Subcutaneous abdominal adipose tissue (tissue), 5 donors: ENCODE results near the gene PRAMEF15.
"Not testable (repeated sequence)": the region's sequence is repeated elsewhere in the genome, so short reads cannot be mapped to it uniquely, and the experiment has no call there.

Source experiments
- H3K27ac ChIP-seq: one replicate; pipeline ENCODE4 v1.7.0; 2013; ENCODE audit warnings: low read depth, mild to moderate bottlenecking, inconsistent platforms, low read length, moderate library complexity
- H3K27me3 ChIP-seq, 5 donors: one replicate each; pipeline ENCODE4 v1.7.0; 2013; ENCODE audit warnings: low read length in 5 of 5, inconsistent platforms in 1 of 5; ENCODE audit not compliant: control insufficient read depth in 5 of 5, insufficient read depth in 4 of 5
- H3K36me3 ChIP-seq, 5 donors: one replicate each; pipeline ENCODE4 v1.7.0; 2013; ENCODE audit warnings: low read length in 5 of 5; ENCODE audit not compliant: control insufficient read depth in 5 of 5, insufficient read depth in 5 of 5
- H3K4me1 ChIP-seq, 5 donors: one replicate each; pipeline ENCODE4 v1.7.0; 2013; ENCODE audit warnings: low read length in 5 of 5, mild to moderate bottlenecking in 3 of 5, moderate library complexity in 1 of 5; ENCODE audit not compliant: control insufficient read depth in 5 of 5, insufficient read depth in 5 of 5
- H3K4me3 ChIP-seq, 5 donors: one replicate each; pipeline ENCODE4 v1.7.0; 2013; ENCODE audit warnings: low read length in 5 of 5, low read depth in 1 of 5
- H3K9ac ChIP-seq, 5 donors: one replicate each; pipeline ENCODE4 v1.7.0; 2013; ENCODE audit warnings: low read length in 5 of 5, mild to moderate bottlenecking in 4 of 5, moderate library complexity in 3 of 5
- H3K9me3 ChIP-seq, 5 donors: one replicate each; pipeline ENCODE4 v1.7.0; 2013; ENCODE audit warnings: low read length in 5 of 5; ENCODE audit not compliant: control insufficient read depth in 5 of 5
- donor health status: healthy.
- donor health status: healthy.
- donor health status: healthy.
- donor health status: healthy.
- donor health status: healthy.

PRAMEF15 gene

DNA sequence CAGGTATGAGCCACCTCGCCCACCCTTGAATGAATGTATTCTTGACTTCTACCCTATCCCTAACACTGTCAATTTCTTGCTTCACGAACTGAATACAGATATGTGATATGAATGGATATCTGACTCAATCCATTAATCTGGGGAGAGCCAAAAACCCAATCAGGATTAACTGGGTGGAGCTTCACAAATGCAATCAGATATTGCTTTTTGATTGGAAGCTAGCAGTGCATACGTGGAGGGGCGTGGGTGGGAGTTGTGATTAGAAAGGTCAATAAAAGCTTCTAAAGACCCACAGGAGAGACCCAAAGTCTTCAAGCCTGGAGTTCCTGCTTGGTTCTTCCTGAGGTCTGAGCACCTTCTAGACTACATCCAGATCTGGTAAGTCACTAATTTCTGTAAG lies at the start of gene PRAMEF15:
Gene PRAMEF15 (plus strand): TSS at position 301 of the 400 bp plus-strand sequence. CDS start 2,827 bp downstream, outside the sequence.
- H3K27ac ChIP-seq, H3K4me3 ChIP-seq, H3K4me1 ChIP-seq, H3K27me3 ChIP-seq, H3K9me3 ChIP-seq, H3K36me3 ChIP-seq, H3K9ac ChIP-seq: not testable (repeated sequence)

- H3K9ac ChIP-seq, H3K4me1 ChIP-seq, H3K9me3 ChIP-seq, H3K36me3 ChIP-seq, H3K27ac ChIP-seq, H3K4me3 ChIP-seq, H3K27me3 ChIP-seq: not testable (repeated sequence)
Measured at GRCh38 chr1:13277016-13277415, 38.4 kb upstream of the PRAMEF15 start.

- H3K27me3 ChIP-seq, H3K4me3 ChIP-seq, H3K27ac ChIP-seq, H3K4me1 ChIP-seq, H3K36me3 ChIP-seq, H3K9ac ChIP-seq, H3K9me3 ChIP-seq: not testable (repeated sequence)
Measured at GRCh38 chr1:13279617-13280016, 35.8 kb upstream of the PRAMEF15 start.

DNA sequence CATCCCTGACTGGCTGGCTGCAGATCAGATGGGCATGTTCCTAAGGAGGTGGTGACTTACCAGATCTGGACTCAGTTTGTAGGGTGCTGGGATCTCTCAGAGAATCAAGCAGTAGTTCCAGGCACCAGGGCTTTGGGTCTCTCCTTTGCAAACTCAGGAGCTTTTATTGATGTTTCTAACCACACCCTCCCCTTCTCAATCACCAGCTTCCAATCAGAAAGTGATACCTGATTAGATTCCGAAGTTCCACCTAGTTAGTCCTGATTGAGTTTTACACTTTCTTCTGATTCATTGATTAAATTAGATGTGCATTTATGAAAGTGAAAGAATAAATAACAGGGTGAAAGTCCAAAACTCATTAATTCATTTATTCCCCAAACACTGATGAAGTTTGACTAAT lies 30.3 kb upstream of the PRAMEF15 start, which contains the start of gene PRAMEF8:
Gene PRAMEF8 (minus strand): TSS at position 101 of the 400 bp plus-strand sequence. CDS start 1,046 bp downstream, outside the sequence.
- not testable (repeated sequence) for H3K9ac ChIP-seq, H3K36me3 ChIP-seq, H3K4me1 ChIP-seq, H3K27me3 ChIP-seq, H3K4me3 ChIP-seq, H3K27ac ChIP-seq, H3K9me3 ChIP-seq

DNA sequence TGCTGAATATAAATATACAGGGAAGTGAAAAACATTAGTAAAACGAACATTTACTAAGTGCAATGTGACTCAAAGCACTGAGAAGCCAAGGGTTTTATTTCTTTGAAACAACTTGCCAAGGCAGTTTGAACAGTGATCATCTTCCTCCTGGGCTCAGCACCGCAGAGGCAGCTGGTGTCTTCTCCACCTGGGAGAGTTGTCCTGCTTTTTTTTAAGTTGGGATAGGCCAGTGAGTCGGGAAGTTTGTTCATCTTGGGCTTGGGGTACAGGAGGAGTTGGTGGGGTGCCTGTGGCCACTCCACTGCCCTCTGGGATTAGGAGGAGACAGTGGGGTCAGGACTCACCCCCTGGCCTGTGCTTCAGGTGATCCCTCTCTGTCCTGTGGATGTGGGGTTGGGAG lies 26.4 kb upstream of the PRAMEF15 start:
- not testable (repeated sequence) for H3K27ac ChIP-seq, H3K4me3 ChIP-seq, H3K27me3 ChIP-seq, H3K4me1 ChIP-seq, H3K9me3 ChIP-seq, H3K36me3 ChIP-seq, H3K9ac ChIP-seq

DNA sequence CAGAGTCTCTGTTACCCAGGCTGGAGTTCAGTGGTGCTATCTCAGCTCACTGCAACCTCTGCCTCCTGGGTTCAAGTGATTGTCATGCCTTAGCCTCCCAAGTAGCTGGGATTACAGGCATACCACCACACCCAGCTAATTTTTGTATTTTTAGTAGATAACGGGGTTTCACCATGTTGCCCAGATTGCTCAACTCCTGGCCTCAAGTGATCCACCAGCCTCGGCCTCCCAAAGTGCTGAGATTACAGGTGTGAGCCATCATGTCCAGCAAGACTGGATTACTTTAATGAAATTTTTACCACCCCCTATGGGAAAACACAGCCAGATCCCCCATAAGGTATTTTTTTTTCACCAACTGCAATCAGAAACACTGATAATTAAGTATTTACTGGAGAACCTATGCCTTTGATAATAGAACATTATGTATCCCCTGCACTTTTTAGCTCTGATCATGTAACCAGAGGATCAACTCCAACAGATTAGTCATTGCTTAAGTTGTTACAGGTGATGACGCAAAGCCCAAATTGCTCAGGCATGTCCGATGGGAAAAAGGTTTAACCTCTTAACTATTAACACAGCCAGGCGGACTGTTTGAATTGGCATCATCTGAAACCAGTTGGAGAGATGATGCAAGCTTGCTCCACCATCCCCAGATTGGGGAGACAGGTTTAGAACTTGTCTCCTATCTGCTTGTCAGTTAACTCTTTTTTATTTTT lies 18.0 kb upstream of the PRAMEF15 start:
- H3K27ac ChIP-seq, H3K36me3 ChIP-seq, H3K4me1 ChIP-seq, H3K4me3 ChIP-seq, H3K9me3 ChIP-seq, H3K27me3 ChIP-seq, H3K9ac ChIP-seq: not testable (repeated sequence)

DNA sequence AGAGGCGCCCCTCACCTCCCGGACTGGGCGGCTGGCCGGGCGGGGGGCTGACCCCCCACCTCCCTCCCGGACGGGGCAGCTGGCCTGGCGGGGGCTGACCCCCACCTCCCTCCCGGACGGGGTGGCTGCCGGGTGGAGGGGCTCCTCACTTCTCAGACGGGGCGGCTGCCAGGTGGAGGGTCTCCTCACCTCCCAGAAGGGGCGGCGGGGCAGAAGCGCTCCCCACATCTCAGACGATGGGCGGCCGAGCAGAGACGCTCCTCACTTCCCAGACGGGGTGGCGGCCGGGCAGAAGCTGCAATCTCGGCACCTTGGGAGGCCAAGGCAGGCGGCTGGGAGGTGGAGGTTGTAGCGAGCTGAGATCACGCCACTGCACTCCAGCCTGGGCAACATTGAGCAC lies 16.7 kb upstream of the PRAMEF15 start:
- not testable (repeated sequence) for H3K36me3 ChIP-seq, H3K4me1 ChIP-seq, H3K27ac ChIP-seq, H3K9ac ChIP-seq, H3K9me3 ChIP-seq, H3K27me3 ChIP-seq, H3K4me3 ChIP-seq

GRCh38 chr1:13302197-13302596 lies 13.2 kb upstream of the PRAMEF15 start:
- H3K4me3 ChIP-seq, H3K9ac ChIP-seq, H3K9me3 ChIP-seq, H3K4me1 ChIP-seq, H3K36me3 ChIP-seq, H3K27me3 ChIP-seq, H3K27ac ChIP-seq: not testable (repeated sequence)

DNA sequence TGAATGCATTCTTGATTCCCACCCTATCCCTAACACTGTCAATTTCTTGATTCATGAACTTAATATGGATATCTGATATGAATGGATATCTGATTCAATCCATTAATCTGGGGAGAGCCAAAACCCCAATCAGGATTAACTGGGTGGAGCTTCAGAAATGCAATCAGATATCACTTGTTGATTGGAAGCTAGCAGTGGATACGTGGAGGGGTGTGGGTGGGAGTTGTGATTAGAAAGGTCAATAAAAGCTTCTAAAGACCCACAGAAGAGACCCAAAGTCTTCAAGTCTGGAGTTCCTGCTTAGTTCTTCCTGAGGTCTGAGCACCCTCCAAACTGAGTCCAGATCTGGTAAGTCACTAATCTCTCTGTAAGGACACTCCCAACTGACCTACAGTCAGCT lies 12.1 kb upstream of the PRAMEF15 start, which contains the start of gene PRAMEF33:
Gene PRAMEF33 (plus strand): TSS at position 301 of the 400 bp plus-strand sequence. CDS start 2,416 bp downstream, outside the sequence.
- not testable (repeated sequence) for H3K27ac ChIP-seq, H3K9me3 ChIP-seq, H3K4me1 ChIP-seq, H3K27me3 ChIP-seq, H3K9ac ChIP-seq, H3K36me3 ChIP-seq, H3K4me3 ChIP-seq

GRCh38 chr1:13342496-13342895 lies 27.1 kb downstream of the PRAMEF15 start:
- not testable (repeated sequence) for H3K9me3 ChIP-seq, H3K27ac ChIP-seq, H3K9ac ChIP-seq, H3K4me1 ChIP-seq, H3K36me3 ChIP-seq, H3K27me3 ChIP-seq, H3K4me3 ChIP-seq

DNA sequence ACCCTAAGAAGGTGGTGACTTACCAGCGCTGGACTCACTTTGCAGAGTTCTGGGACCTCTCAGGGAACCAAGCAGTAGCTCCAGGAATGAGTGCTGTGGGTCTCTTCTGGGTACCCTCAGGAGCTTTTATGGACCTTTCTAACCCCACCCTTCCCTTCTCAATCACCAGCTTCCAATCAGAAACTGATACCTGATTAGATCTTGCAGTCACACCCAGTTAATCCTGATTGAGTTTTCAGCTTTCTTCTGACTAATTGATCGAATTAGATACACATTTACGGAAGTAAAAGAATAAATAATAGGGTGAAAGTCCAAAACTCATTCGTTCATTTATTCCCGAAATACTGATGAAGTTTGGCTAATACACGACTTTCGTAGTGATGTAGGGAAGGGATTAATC lies 31.7 kb downstream of the PRAMEF15 start, which contains the start of gene PRAMEF14:
Gene PRAMEF14 (minus strand): TSS at position 101 of the 400 bp plus-strand sequence. CDS start 1,820 bp downstream, outside the sequence.
- not testable (repeated sequence) for H3K4me3 ChIP-seq, H3K36me3 ChIP-seq, H3K9me3 ChIP-seq, H3K27ac ChIP-seq, H3K27me3 ChIP-seq, H3K9ac ChIP-seq, H3K4me1 ChIP-seq
